Lower leg skin (tissue), 3 donors: ENCODE results near the gene DMD.

Source experiments
- POLR2A ChIP-seq, 2 donors: fragments of 450-650 bp; IDR thresholded peaks; one replicate each; pipeline ENCODE4 v1.6.1; 2016 to 2017; ENCODE audit warnings: antibody characterized with exemption in 2 of 2, mild to moderate bottlenecking in 1 of 2, moderate library complexity in 1 of 2
- TF ChIP-seq, protein P1 (sequence below), 3 donors: fragments of 450-650 bp; IDR thresholded peaks; one replicate each; pipeline ENCODE4 v1.5.1; 2016; ENCODE audit warnings: antibody characterized with exemption in 3 of 3, mild to moderate bottlenecking in 3 of 3, moderate library complexity in 2 of 3

GRCh38 chrX:31981546-31982062 lies 1229.7 kb downstream of the DMD start:
- TF ChIP-seq POLR2A (IDR thresholded peaks at IDR 0.05), result no peak
- TF ChIP-seq, protein P1, sequence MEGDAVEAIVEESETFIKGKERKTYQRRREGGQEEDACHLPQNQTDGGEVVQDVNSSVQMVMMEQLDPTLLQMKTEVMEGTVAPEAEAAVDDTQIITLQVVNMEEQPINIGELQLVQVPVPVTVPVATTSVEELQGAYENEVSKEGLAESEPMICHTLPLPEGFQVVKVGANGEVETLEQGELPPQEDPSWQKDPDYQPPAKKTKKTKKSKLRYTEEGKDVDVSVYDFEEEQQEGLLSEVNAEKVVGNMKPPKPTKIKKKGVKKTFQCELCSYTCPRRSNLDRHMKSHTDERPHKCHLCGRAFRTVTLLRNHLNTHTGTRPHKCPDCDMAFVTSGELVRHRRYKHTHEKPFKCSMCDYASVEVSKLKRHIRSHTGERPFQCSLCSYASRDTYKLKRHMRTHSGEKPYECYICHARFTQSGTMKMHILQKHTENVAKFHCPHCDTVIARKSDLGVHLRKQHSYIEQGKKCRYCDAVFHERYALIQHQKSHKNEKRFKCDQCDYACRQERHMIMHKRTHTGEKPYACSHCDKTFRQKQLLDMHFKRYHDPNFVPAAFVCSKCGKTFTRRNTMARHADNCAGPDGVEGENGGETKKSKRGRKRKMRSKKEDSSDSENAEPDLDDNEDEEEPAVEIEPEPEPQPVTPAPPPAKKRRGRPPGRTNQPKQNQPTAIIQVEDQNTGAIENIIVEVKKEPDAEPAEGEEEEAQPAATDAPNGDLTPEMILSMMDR (IDR thresholded peaks at IDR 0.05), result no peak
